Posterior vena cava (tissue), 2 donors: ENCODE data around the gene SLC38A1. TPM values are rescaled to one million over a fixed set of nuclear protein-coding genes. Genes with fewer than 3 reads are reported as not detected.
A peak's percentile ranks its signal among the peaks of the same experiment; 100 is the strongest.

Experiments used
- DNase-seq: peaks from one replicate; pipeline ENCODE4 v3.0.0-alpha.2; 2020; ENCODE audit warnings: low spot score
- intact Hi-C, 2 donors: fragments of 100-400 bp; cut with DNase I; formaldehyde crosslinking; loops; one replicate each; pipeline versions ENCODE4 v1.14.1 to v1.14.2; 2022 to 2023
- total RNA-seq, 2 donors: library from RNA; stranded (reverse); fragmentation: NEBNext Ultra II Directional; extraction: Animal tissue kit (Norgen Biotek cat#: 25700); gene quantifications; one replicate each; pipeline ENCODE4 v1.2.1, GENCODE V29; 2021
- donor health status: DM: yes; HTN: yes; CAD: no.
- donor health status: DM: yes; HTN: yes; CAD: no.

The SLC38A1 gene
- total RNA-seq, 2 donors from 2014 or later = 74.4 to 88.0 TPM

GRCh38 chr12:46244997-46245396 lies 23.8 kb downstream of the SLC38A1 start:
- intact Hi-C loops = no loop called here
- DNase-seq = no peak

- DNase-seq = no peak
- intact Hi-C loops = no loop called here
Observed at GRCh38 chr12:46244273-46244915, 24.4 kb downstream of the SLC38A1 start.

- DNase-seq = no peak
- intact Hi-C loops = no loop called here
Observed at GRCh38 chr12:46242569-46242968, 26.3 kb downstream of the SLC38A1 start.

- DNase-seq = no peak
- intact Hi-C loops = no loop called here
Observed at GRCh38 chr12:46240436-46240835, 28.4 kb downstream of the SLC38A1 start.

GRCh38 chr12:46238821-46239220 lies 30.0 kb downstream of the SLC38A1 start:
- intact Hi-C loops = loop anchor here in 1 of 2 donors (5.0 kb wide), 1 partner anchor 438 kb away; no protein-coding TSS in a partner anchor
- no peak for DNase-seq

- intact Hi-C loops = loop anchor here in 1 of 2 donors (5.0 kb wide), 1 partner anchor 440 kb away; no protein-coding TSS in a partner anchor
- no peak for DNase-seq
Observed at GRCh38 chr12:46237371-46238045, 31.3 kb downstream of the SLC38A1 start.

GRCh38 chr12:46234000-46234399 lies 34.8 kb downstream of the SLC38A1 start:
- intact Hi-C loops = no loop called here
- DNase-seq = no peak

GRCh38 chr12:46233423-46233822 lies 35.4 kb downstream of the SLC38A1 start:
- intact Hi-C loops = no loop called here
- DNase-seq = no peak

- intact Hi-C loops = loop anchor here in 1 of 2 donors (1.0 kb wide), 1 partner anchor 17 kb away; no protein-coding TSS in a partner anchor
- no peak for DNase-seq
Observed at GRCh38 chr12:46230983-46231382, 37.9 kb downstream of the SLC38A1 start.

GRCh38 chr12:46230306-46230705 lies 38.5 kb downstream of the SLC38A1 start:
- no peak for DNase-seq
- intact Hi-C loops = no loop called here

GRCh38 chr12:46227616-46228015 lies 41.2 kb downstream of the SLC38A1 start:
- no peak for DNase-seq
- intact Hi-C loops = no loop called here

GRCh38 chr12:46224386-46224785 lies 44.5 kb downstream of the SLC38A1 start:
- intact Hi-C loops = loop anchor here in 1 of 2 donors (1.0 kb wide), 1 partner anchor 22 kb away; no protein-coding TSS in a partner anchor
- DNase-seq = peak; percentile 84

GRCh38 chr12:46223047-46223446 lies 45.8 kb downstream of the SLC38A1 start:
- DNase-seq = no peak
- intact Hi-C loops = no loop called here

- no peak for DNase-seq
- intact Hi-C loops = no loop called here
Observed at GRCh38 chr12:46222636-46223035, 46.2 kb downstream of the SLC38A1 start.

- no peak for DNase-seq
- intact Hi-C loops = no loop called here
Observed at GRCh38 chr12:46221255-46222128, 47.4 kb downstream of the SLC38A1 start.

- intact Hi-C loops = no loop called here
- no peak for DNase-seq
Observed at GRCh38 chr12:46219877-46220655, 48.8 kb downstream of the SLC38A1 start.

- no peak for DNase-seq
- intact Hi-C loops = no loop called here
Observed at GRCh38 chr12:46219132-46219876, 49.5 kb downstream of the SLC38A1 start.

GRCh38 chr12:46218322-46219095 lies 50.3 kb downstream of the SLC38A1 start:
- no peak for DNase-seq
- intact Hi-C loops = no loop called here
